ENCODE measurements around the gene CCDC178.

DNA sequence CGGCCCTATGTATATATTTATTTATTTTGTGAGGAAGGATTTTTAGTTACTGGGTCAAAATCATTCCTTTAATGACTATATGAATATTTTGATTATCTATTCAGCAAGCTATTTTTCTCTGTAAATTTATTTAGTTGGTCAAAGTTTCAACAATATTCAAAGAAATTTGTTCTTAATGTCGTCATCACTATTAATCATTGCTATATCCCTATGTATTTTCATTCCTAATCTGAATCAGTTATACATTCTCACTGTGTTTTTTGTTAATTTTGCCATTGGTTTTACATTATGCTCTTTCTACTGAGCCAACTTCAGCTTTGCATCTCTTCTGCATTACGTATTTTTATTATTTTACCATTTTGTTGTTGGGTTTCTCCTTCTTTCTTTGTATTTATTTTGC lies 105.7 kb downstream of the CCDC178 start:
- TF ChIP-seq, protein P1, sequence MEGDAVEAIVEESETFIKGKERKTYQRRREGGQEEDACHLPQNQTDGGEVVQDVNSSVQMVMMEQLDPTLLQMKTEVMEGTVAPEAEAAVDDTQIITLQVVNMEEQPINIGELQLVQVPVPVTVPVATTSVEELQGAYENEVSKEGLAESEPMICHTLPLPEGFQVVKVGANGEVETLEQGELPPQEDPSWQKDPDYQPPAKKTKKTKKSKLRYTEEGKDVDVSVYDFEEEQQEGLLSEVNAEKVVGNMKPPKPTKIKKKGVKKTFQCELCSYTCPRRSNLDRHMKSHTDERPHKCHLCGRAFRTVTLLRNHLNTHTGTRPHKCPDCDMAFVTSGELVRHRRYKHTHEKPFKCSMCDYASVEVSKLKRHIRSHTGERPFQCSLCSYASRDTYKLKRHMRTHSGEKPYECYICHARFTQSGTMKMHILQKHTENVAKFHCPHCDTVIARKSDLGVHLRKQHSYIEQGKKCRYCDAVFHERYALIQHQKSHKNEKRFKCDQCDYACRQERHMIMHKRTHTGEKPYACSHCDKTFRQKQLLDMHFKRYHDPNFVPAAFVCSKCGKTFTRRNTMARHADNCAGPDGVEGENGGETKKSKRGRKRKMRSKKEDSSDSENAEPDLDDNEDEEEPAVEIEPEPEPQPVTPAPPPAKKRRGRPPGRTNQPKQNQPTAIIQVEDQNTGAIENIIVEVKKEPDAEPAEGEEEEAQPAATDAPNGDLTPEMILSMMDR (IDR thresholded peaks at IDR 0.05; ENCODE audit: low read depth, low read length, poor library complexity, severe bottlenecking), result no peak
- TF ChIP-seq EZH2phosphoT487 (IDR thresholded peaks at IDR 0.05; ENCODE audit: borderline replicate concordance, low read length), result no peak
